ENCODE data around the gene PRDM15.

PRDM15 gene

DNA sequence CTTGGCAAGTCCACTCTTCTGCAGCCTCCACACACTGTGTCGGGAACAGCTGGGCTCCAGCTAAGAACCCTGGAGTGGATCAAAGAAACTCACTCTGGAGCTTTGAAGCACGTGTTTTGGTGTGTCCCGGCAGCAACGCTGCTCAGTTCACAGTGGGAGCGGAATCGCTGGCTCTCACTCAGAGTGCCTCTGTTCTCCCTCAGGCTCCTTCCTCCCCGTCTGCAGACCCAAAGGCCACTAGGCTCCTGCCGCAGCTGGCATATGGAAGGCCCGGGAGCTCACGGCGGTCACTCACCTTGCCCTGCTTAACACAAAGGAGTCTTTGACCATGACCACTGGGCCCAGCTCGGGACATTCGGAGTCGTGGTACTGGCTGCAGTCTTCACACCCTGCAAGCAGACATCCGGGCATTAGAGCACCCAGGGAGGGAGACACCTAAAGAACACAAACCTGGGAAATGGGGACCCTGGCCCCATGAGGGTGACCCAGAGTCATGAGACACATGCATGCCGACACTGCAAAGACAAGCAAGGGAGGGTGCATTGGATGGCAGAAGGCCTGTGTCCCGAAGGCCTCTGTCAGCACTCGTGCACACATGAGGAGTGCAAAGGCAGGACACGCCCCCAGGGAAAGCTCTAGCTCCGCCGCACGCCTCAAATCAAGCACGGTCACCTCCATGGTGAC is 19.7 kb downstream of the PRDM15 start:
- DNase-seq: no peak

DNA sequence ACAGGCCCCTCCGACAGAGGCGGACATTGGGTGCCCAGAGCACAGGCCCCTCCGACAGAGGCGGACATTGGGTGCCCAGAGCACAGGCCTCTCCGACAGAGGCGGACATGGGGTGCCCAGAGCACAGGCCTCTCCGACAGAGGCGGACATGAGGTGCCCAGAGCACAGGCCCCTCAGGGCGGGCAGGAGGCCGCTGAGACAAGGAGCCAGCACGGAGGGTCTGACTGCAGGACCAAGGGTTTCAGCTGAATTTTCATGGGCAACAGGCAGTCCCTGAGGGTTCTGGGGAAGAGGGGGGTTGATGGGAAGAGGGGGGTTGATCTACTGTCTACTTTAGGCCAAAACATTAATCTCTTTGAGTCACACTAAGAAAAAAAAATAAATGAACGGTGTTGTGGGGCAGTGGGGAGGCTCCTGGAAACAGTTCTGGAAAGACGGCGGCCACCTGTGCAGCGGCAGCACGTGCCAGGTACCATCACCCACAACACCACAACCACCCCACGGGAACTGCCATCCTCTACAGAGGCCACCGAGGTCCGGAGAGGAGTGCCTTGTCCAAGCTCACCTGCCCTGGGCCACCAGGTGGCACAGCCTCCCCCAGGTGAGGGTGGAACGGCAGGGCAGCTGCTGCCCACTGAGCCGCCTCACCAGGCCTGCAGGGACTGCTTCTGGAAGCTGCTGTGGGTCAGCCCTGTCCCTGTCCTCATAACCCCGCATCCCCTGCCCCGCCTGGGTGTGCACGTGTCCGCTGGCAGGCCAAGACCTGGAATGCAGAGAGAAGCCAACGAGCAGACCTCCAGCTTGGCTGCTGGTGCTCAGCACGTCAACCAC is 20.5 kb downstream of the PRDM15 start:
- no peak for DNase-seq

DNA sequence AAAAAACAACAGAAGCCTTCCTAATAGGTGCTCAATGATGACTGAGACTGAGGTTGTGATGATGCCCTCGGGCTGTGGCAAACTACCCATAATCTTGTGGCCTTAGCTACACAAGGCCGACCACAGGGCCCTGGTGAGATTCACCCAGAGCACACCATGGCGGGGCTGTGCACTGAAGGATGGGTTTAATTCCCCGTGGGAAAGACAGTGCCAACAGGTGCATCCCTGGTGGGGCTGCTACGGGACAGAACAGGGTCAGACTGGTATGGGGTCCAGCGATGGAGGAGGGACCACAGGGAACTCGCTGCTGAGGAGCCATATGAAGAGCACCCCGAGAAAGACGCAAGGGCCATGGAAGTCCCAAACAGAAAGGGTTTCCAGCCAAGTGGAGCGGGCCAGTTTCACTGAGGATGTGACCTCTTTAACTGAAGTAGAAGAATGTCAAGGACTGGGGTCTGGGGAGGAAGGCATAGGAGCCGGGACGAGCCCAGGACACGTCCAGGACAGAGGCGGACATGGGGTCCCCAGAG is 21.3 kb downstream of the PRDM15 start:
- DNase-seq: no peak

DNA sequence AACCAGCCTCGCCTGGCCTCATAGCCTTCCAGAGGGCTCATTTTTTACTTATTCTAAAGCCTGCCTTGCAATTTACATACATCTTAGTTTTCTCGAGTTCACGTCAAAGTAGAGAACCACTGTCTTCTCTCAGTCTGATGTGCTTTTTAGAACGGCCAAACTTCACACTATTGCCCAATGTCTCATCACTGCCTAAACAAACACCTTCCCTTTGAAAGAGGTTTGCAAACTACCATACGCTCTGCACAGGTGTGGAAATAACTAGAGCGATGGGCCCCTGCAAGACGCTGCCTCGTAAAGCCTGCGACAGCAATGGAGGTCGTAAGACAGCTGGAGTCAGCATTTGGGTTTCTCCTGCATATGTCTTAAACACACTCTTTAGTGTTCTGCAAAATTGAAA is 22.6 kb downstream of the PRDM15 start:
- DNase-seq: no peak

DNA sequence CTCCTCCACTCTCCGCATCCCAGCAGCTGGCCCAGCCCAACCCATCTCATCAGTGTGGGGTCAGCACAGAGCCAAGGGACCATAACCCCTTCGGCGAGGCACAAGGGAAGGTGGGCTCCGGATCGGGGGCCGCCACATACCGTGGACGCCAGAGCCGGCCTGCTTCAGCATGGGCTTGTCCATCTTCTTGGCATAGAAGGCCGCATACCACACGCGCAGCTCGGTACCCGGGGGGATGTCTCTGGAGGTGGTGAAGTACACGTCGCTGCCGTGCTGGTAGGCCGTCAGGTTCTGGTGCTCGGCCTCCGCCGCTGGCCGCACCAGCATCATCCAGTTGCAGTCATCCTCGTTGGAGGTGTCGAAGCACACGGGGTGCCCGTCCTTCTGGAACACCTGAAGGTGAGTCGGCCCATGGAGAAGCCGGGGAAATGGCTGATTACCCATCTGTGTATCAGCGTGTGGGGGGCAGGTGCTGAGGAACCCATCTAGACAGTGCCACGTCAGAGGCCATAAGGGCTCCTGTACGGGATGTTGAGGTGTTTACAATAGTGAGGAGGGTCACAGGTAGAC is 24.6 kb downstream of the PRDM15 start:
- no peak for DNase-seq

DNA sequence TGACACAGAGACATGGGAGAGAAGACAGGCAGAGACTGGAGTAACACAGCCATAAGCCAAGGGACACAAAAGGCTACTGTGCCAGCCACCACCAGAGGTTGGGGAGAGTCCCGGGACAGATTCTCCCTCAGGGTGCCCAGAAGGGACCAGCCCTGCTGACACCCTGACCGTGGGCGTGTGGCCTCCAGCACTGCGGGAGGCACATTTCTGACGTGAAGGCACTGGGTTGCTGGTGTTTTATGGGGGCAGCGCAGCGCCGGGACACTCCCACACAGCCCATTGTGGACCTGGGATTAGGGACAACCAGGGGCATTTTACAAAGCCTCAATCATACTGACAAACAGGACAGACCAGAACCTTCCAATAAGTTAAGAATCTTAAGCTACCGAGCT is 26.2 kb downstream of the PRDM15 start:
- no peak for DNase-seq

DNA sequence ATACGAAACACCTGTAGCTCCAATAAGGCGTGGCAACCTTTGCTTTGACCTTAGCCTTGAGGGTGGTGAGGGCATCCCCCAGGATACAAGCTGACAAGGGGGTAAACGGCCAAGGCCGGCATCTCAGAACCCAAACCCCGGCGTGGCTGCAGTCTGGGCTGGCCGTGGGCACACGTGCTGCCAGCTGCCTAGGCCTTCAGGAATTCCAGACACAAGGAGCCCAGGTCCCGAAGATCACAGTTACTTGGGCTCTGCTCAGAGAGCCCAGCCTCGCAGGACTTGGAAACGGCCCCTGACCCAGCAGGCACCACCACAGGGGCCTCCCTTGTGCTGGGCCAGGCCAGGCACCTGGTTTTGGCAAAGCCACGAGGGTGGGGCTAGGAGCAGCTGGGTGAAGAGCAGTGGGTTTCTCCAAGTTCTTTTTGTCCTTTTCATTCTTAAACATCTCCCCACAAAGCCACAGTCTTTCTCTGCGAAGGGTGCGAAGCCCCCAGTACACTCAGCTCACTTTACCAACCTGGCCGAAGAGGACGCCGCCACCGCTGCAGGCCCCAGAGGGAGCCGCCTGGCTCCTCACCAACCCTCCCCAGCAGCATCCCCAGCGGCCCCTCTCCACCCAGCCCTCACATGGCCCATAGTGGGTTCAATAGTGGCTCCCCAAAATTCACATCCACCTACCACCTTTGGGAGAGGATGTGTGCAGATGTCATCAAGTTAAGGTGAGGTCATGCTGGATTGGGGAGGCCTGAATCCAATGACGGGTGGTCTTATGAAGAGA is 26.8 kb downstream of the PRDM15 start:
- no peak for DNase-seq

DNA sequence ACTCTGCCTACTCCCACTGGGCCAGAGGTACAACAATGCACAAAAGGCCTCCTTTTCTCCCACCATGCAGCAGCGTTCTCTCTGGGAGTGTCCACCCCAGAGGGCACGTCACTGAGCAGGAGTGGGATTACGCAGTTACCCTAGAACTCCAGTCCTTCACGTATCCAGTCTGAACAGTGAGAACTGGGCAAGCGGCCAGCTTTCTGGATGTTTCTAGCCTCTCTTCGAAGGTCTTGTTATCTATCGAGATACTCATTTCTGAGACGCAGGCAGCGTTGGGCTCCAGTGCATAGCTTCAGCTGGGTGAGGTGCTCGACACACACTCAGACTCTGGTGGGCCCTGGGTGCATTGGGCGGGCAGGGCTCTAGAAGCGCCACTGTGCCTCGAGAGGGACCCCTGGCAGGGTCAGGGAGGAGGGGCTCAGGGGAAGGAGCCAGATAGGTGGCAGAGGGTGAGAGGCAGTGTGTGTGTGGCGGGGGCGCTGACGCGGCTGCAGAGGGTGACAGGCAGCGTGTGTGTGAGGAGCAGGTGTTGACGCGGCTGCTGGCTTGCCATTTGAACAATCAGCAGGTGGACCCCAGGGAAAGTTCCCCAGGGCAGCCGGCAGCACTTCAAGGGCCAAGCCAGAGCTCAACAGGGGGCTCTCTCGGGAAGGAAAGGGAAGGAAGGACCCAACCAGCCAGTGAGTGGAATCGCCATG is 27.9 kb downstream of the PRDM15 start:
- DNase-seq: no peak

DNA sequence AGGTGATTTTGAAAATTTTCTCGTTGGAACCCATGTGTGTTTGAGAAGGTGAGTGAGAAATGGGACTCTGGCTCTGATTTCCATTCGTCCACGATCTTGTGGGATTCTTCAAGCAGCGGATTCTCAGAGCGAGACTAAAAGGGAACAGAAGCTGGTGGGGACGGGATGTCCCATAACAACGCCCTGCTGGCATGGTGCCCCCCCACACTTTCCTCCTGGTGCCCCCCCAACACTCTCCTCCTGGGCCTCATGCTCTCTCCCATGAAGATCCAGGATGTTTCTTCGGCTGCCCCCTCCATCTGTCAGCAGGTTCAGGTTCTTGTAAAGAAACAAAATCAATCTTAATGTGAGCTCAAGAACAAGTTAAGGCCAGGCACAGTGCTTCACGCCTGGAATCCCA is 29.1 kb downstream of the PRDM15 start:
- DNase-seq: no peak

DNA sequence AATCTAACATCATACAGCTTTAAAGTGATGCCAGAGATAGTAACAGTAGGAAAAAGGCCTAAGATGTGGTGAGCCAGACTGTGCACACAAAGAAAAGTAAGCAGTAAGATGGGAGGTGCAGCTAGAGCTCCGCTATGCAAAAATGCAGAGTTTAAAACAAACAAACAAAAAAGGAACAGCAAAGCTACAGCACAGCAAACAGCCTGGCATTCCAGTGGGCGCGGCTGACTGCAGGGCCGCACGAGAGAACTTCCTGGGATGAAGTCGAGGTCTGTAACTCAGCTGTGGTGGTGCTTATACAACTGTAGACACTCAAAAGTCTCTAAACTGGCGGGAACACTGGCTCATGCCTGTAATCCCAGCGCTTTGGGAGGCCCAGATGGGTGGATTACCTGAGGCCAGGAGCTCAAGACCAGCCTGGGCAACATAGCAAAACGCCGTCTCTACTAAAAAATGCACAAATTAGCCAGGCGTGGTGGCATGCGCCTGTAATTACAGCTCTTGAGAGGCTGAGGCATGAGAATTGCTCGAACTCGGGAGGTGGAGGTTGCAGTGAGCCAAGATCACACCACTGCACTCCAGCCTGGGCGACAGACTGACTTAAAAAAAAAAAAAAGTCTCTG is 30.1 kb downstream of the PRDM15 start:
- DNase-seq: no peak

DNA sequence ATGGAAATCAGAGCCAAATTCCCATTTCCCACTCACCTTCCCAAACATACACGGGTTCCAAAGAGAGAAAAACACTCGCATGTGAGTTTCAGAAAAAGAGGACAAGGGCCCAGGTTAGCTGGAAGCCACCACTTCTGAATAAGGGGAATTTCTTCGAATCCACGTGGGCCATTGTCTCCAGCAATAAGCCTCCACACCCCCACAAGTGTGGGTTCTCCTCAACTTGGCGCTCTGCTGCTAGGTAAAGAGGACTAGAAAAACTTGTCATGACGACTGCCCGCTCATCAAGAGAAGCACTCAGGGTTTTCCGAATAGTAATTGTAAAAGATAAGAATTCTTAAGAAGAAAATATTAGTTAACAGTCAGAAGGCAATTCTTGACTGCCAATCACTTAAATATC is 30.6 kb downstream of the PRDM15 start:
- DNase-seq: no peak

DNA sequence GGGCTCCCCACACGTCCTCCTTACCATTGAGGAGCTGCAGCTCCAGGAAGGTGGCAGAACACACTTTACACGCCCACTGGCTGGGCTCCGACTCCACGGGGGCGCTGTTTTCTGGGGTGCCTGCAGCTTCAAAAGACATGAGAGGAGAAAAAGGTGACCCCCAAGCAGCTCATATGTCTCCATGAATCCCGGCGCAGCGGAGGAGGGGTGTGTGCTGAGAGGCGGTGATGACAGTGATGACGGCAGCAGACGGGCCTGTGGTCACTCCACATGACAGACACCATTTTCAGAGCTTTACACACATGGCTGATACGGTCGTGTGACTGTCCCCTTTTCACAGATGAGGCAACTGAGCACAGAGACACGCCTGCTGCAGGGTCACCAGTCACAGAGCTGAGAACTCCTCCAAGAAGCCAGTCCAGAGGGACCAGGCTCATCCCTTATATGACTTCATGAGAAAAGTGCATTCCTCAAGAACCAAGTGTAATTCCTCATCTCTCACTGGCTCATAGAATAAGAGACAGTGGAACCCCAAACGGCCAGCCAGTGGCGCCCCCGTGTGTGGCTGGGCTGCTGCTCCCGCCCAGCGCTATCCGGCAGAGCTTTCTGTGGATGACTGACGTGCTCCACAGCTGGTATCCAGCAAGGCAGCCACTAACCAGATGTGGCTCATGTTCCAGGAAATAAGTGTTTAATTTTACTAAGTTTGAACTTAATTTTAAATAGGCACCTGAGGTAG is 31.9 kb downstream of the PRDM15 start:
- peak; percentile 81 for DNase-seq

DNA sequence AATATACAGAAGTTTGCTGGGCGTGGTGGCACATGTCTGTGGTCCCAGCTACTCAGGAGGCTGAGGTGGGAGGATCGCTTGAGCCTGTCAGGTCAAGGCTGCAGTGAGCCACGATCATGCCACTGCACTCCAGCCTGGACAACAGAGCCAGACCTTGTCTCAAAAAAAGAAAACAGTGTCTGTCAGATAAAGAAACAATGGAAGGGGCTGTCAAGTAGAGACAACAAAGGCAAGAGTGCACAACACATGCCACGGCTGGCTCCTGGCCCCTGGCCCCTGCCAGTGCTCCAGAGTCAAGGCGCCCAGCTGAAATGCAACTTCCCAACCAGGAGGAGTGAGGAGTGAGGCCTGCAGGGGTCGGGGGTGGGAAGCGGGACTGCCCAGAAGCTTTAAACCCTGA is 32.6 kb downstream of the PRDM15 start:
- no peak for DNase-seq

DNA sequence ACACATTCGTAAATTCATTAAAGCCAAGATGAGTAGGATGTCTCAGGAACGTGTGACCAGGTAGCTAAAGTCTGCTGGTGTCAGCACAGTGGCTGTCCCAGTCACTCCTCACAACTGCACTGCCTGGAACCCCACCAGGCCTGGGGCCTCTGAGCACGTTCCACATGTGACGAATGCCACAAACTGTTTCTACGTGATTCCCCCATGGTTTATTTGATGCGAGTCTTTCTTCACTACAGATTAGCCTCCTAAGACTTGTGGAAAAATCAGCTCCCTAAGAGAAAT is 33.2 kb downstream of the PRDM15 start:
- no peak for DNase-seq

DNA sequence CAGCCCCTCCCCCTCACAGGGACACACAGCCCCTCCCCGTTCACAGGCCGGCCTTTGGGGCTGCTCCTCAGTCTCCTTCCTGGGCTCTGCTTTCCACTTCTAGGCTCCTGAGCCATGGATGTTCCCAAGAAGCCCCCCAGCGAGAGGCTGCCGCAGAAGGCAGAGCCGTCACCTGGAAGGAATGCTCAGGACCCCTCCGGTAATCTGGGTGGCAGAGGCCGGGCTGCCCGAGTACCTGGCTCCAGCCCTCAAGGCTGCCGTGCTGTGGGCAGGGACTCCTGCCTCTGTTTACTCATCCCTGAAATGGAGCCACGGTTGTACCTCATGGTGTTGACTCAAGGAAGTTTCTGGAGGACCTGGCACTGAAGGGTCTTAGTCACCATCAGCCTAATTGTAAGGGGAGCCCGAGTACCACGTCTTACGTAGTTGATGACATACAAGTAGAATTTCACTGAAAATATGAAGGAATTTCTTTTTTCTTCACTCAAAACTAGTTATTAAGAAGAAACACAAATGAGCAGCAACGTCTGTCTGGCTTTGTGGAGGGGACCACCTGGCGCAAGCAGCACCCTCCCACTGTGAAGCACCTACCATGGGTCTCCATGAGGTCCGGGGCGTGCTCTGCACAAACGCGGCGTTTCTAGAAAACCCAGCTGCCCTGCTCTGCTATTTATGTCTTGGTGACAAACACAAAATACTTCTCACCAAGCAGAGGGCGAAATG is 33.7 kb downstream of the PRDM15 start:
- DNase-seq: no peak

DNA sequence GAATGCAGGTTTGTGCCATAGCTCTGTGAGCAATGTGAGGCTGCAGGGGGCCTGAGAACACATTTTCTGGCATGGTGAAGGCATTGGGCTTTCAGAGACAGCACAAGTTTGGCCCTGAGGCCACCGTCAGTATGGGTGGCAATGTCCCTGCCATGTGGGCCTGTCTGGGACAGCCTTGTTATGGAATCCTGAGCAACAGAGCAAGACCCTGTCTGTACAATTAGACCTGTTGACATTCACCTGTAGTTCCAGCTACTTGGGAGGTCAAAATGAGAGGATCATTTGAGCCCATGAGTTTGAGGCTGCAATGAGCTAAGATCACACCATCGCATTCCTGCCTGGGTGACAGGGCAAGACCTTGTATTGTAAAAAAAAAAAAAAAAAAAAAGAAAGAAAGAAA is 35.6 kb downstream of the PRDM15 start:
- no peak for DNase-seq

DNA sequence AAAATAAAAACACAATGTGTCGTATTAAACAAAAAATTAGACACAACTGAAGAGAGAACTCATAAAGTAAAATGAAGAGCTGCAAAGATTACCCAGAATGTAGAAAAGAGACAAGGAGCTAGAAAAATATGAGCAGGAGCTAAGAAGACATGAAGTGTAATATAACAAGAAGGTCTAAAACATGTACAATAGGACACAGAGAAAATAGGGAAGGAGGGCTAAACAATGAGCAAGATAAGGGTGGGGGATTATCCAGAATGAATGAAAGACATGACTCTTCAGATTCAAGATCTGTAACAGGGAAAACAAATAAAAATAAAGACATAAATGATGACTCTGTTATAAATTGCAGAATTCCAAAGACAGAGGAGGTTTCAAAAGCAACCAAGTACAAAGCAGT is 38.3 kb downstream of the PRDM15 start:
- DNase-seq: no peak

DNA sequence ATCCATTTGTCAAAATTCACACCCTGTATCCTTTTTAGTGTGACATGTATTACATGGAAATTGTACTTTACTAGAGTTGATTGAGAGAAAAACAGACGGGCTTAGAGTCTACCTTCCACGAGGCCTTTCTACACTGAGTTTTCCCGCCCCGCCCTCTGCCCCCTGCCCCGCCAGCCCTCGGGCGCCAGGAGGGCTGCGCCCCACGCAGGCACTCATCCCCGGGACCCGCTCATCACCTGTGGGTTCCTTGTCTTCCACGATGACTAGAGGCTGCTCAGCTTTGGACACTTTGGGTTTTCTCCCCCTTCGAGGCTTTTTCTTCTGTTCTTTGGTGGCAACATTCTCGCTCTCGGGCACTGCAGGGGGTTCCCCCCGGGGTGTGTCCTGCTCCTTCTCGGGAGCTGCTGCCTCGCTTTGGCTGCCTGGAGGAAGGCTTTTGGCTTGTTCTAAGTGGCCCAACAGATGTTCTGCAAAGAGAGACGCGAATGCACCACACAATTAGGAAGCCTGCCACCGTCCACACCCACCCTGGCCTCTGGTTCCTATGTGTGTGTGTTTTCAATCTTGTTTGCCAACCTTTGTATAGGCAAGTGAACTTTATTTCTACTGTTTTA is 39.6 kb downstream of the PRDM15 start:
- no peak for DNase-seq

DNA sequence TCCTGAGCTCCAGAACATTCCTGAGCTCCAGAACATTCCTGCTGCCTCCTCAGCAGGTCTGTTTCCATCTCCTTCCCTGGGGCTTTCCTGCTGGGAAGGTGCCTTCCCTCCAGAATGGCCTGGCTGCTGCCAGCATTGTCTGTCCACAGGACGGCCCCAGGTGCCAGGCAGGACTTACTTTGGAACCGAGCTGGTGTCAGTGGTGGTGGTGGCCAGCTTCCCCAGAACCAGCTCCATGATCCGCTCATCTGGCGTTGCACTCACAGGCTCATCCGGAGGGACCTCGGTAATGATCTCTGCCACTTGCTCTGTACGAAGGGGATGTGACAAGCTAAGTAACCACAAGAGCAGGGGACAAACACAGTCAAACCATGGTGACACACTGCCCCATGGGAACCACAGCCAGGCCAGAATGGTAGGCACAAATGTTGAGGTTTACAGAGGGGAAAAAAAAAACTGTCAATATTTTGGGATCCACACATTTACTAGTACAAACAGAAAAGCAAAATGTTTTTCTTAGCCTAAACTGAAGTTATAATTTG is 41.3 kb downstream of the PRDM15 start:
- no peak for DNase-seq

Data from fibroblast of skin of scalp (primary cell).